Islet of Langerhans (tissue), 1 donor: ENCODE data around the gene RAB41.
"Not testable (repeated sequence)": the region's sequence is repeated elsewhere in the genome, so short reads cannot be mapped to it uniquely, and the experiment has no call there.

ENCODE experiments used
- FAIRE-seq: peaks from one replicate; lab custom pipeline; 2011; peaks lifted over from hg19 to GRCh38; lab: Jason Lieb, UNC

RAB41 gene

GRCh38 chrX:70289793-70290770 is 8.1 kb downstream of the RAB41 start, which contains the start of the genes KIF4A and PDZD11:
TSS of gene KIF4A (plus strand) at chrX:70290104. CDS start at chrX:70290459, 355 bp downstream.
TSS of gene PDZD11 (minus strand) at chrX:70289927. CDS start at chrX:70289341, 586 bp downstream.
- no peak for FAIRE-seq

GRCh38 chrX:70292788-70293187 is 10.8 kb downstream of the RAB41 start:
- no peak for FAIRE-seq

GRCh38 chrX:70293621-70294020 is 11.6 kb downstream of the RAB41 start:
- FAIRE-seq = no peak

GRCh38 chrX:70301716-70302115 is 19.7 kb downstream of the RAB41 start:
- FAIRE-seq = no peak

GRCh38 chrX:70313503-70313902 is 31.5 kb downstream of the RAB41 start:
- FAIRE-seq = no peak

- FAIRE-seq = no peak
These were observed 40.8 kb downstream of the RAB41 start for GRCh38 chrX:70322784-70323183.

GRCh38 chrX:70323628-70324027 is 41.7 kb downstream of the RAB41 start:
- not testable (repeated sequence) for FAIRE-seq

- no peak for FAIRE-seq
These were observed 42.4 kb downstream of the RAB41 start for GRCh38 chrX:70324326-70324725.

GRCh38 chrX:70331161-70331560 is 49.2 kb downstream of the RAB41 start:
- FAIRE-seq = no peak

- no peak for FAIRE-seq
These were observed 50.6 kb downstream of the RAB41 start for GRCh38 chrX:70332600-70332999.
